Endodermal cell (in vitro differentiated cells): ENCODE results near the gene AKR1E2. TPM values are rescaled to one million over a fixed set of nuclear protein-coding genes. Genes with fewer than 3 reads are reported as not detected.

Experiments
- DNase-seq: peaks from one replicate; pipeline ENCODE4 v3.0.0-alpha.2; 2017
- H3K27ac ChIP-seq: 2 replicates; pipeline ENCODE4 v1.5.1; 2013; ENCODE audit warnings: mild to moderate bottlenecking, low read depth, low read length, moderate library complexity
- H3K27me3 ChIP-seq: 2 replicates; pipeline ENCODE4 v1.6.1; 2013; ENCODE audit warnings: mild to moderate bottlenecking, low read length, moderate library complexity; ENCODE audit not compliant: insufficient read depth, control insufficient read depth, poor library complexity, severe bottlenecking
- H3K36me3 ChIP-seq: 2 replicates; pipeline ENCODE4 v1.7.0; 2013; ENCODE audit warnings: mild to moderate bottlenecking, low read length, moderate library complexity; ENCODE audit not compliant: control insufficient read depth, insufficient read depth
- H3K4me1 ChIP-seq: one replicate; pipeline ENCODE4 v1.7.0; 2013; ENCODE audit warnings: low read length; ENCODE audit not compliant: control insufficient read depth, insufficient read depth
- H3K4me3 ChIP-seq: 2 replicates; pipeline ENCODE4 v1.5.1; 2013; ENCODE audit warnings: mild to moderate bottlenecking, low read length, moderate library complexity
- H3K9ac ChIP-seq: 2 replicates; pipeline ENCODE4 v1.6.1; 2013; ENCODE audit warnings: mild to moderate bottlenecking, low read length, moderate library complexity; ENCODE audit not compliant: poor library complexity, severe bottlenecking; ENCODE audit errors: extremely low read depth
- H3K9me3 ChIP-seq: 2 replicates; pipeline ENCODE4 v1.6.1; 2013; ENCODE audit warnings: mild to moderate bottlenecking, low read length, moderate library complexity; ENCODE audit not compliant: control insufficient read depth
- H3K27ac Mint-ChIP-seq: 2 replicates; pipeline ENCODE4 v1.8.0; 2020; ENCODE audit warnings: mixed read lengths
- H3K27me3 Mint-ChIP-seq: 2 replicates; pipeline ENCODE4 v1.8.0; 2021; ENCODE audit warnings: mild to moderate bottlenecking, mixed read lengths; ENCODE audit not compliant: insufficient read depth
- H3K36me3 Mint-ChIP-seq: 2 replicates; pipeline ENCODE4 v1.8.0; 2020; ENCODE audit warnings: low read depth, mixed read lengths
- H3K4me1 Mint-ChIP-seq: 2 replicates; pipeline ENCODE4 v1.8.0; 2020; ENCODE audit warnings: mixed read lengths
- H3K4me3 Mint-ChIP-seq: 2 replicates; pipeline ENCODE4 v1.8.0; 2020; ENCODE audit warnings: mild to moderate bottlenecking, moderate library complexity, mixed read lengths
- H3K9me3 Mint-ChIP-seq: 2 replicates; pipeline ENCODE4 v1.8.0; 2020; ENCODE audit warnings: mild to moderate bottlenecking, mixed read lengths
- WGBS, 2 experiments: methylation state at CpG; one replicate each; pipeline versions ENCODE4 v1.1.5 to v1.1.7; 2013; ENCODE audit warnings: missing lambda C conversion rate in 2 of 2, mixed read lengths in 1 of 2; ENCODE audit not compliant: insufficient coverage in 1 of 2, insufficient read length in 1 of 2; 5-methylcytosine and 5-hydroxymethylcytosine counted together
- total RNA-seq, 2 donors: library from RNA; stranded (reverse); fragmentation: NEBNext Ultra II Directional in 1 of 2; extraction: Animal tissue kit (Norgen Biotek cat#: 25700) in 1 of 2; gene quantifications; 2 replicates in 1 of 2; 3 replicates in 1 of 2; pipeline ENCODE4 v1.2.1, GENCODE V29; 2021
- TF ChIP-seq, protein P1 (sequence below): fragments of 200-600 bp; sonication (generic); conservative IDR thresholded peaks from 2 replicates; pipeline ENCODE4 v1.5.0; 2021; ENCODE audit warnings: antibody characterized with exemption, mild to moderate bottlenecking

AKR1E2 gene
- total RNA-seq, 2 donors from 2014 or later: 5.7 to 6.4 TPM

- H3K27ac ChIP-seq: no peak overlapping the region
- Mint-ChIP-seq H3K36me3 (peaks cover 2% of the 10 kb centered on the region), H3K27ac (no peak overlapping the region), H3K9me3 (peaks cover 16% of the 10 kb centered on the region), H3K27me3 (peaks cover 30% of the 10 kb centered on the region), H3K4me3 (peak overlapping the region; percentile 55), H3K4me1 (peaks cover 14% of the 10 kb centered on the region)
- H3K4me1 ChIP-seq: no peaks in the 10 kb centered on the region
- H3K9ac ChIP-seq: no peak overlapping the region
- H3K27me3 ChIP-seq: peaks cover 7% of the 10 kb centered on the region
- TF ChIP-seq, protein P1, sequence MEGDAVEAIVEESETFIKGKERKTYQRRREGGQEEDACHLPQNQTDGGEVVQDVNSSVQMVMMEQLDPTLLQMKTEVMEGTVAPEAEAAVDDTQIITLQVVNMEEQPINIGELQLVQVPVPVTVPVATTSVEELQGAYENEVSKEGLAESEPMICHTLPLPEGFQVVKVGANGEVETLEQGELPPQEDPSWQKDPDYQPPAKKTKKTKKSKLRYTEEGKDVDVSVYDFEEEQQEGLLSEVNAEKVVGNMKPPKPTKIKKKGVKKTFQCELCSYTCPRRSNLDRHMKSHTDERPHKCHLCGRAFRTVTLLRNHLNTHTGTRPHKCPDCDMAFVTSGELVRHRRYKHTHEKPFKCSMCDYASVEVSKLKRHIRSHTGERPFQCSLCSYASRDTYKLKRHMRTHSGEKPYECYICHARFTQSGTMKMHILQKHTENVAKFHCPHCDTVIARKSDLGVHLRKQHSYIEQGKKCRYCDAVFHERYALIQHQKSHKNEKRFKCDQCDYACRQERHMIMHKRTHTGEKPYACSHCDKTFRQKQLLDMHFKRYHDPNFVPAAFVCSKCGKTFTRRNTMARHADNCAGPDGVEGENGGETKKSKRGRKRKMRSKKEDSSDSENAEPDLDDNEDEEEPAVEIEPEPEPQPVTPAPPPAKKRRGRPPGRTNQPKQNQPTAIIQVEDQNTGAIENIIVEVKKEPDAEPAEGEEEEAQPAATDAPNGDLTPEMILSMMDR: no peak
- peaks cover 9% of the 10 kb centered on the region for H3K9me3 ChIP-seq
- H3K36me3 ChIP-seq: no peaks in the 10 kb centered on the region
- WGBS, 2 experiments: 76 to 83% methylated on average over 5 to 12 of the region's 13 CpGs
- peak overlapping the region; percentile 23 for H3K4me3 ChIP-seq
- DNase-seq: no peak
Observed at GRCh38 chr10:4826792-4827324, 851 bp downstream of the AKR1E2 start.

GRCh38 chr10:4828005-4828404 is 2.0 kb downstream of the AKR1E2 start:
- Mint-ChIP-seq H3K9me3 (peaks cover 16% of the 10 kb centered on the region), H3K4me1 (peaks cover 7% of the 10 kb centered on the region), H3K27ac (no peak overlapping the region), H3K27me3 (peaks cover 30% of the 10 kb centered on the region), H3K4me3 (no peak overlapping the region), H3K36me3 (peaks cover 3% of the 10 kb centered on the region)
- Histone ChIP-seq H3K4me1 (no peaks in the 10 kb centered on the region), H3K36me3 (no peaks in the 10 kb centered on the region), H3K4me3 (no peak overlapping the region), H3K9ac (no peak overlapping the region), H3K27me3 (peaks cover 7% of the 10 kb centered on the region), H3K27ac (no peak overlapping the region), H3K9me3 (peaks cover 8% of the 10 kb centered on the region)
- 70 to 100% methylated on average over 2 to 8 of the region's 8 CpGs for WGBS, 2 experiments
- DNase-seq: no peak
- TF ChIP-seq, protein P1: no peak

DNA sequence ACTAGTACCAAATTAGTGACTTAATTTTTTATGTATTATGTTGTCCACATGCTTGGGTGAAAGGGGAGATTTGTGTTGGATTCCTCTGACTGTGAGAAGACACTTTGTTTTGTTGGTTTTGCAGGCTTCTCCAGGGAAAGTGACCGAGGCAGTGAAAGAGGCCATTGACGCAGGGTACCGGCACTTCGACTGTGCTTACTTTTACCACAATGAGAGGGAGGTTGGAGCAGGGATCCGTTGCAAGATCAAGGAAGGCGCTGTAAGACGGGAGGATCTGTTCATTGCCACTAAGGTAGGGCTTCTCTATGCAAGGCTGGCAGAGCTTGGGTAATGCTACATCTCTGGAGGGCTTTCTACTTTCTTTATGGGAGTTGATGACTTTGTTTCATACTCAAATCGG is 4.5 kb downstream of the AKR1E2 start:
- WGBS, 2 experiments: 94 to 96% methylated on average over 5 to 8 of the region's 8 CpGs

More for the DNA sequence above, 4.5 kb downstream of the AKR1E2 start:
- Histone ChIP-seq H3K36me3 (no peaks in the 10 kb centered on the region), H3K9ac (no peak overlapping the region), H3K27me3 (peaks cover 7% of the 10 kb centered on the region), H3K27ac (no peak overlapping the region), H3K4me1 (no peaks in the 10 kb centered on the region), H3K9me3 (no peaks in the 10 kb centered on the region), H3K4me3 (no peak overlapping the region)
- Mint-ChIP-seq H3K4me3 (no peak overlapping the region), H3K36me3 (peaks cover 3% of the 10 kb centered on the region), H3K4me1 (peaks cover 7% of the 10 kb centered on the region), H3K27ac (no peak overlapping the region), H3K27me3 (peaks cover 21% of the 10 kb centered on the region), H3K9me3 (peaks cover 4% of the 10 kb centered on the region)
- no peak for DNase-seq
- TF ChIP-seq, protein P1: no peak
